GM21576 (cell line): ENCODE measurements around the gene ATP8A2.
"Not testable (repeated sequence)": the region's sequence is repeated elsewhere in the genome, so short reads cannot be mapped to it uniquely, and the experiment has no call there.

Experiments
- ATAC-seq: cut with Tn5 transposase; IDR thresholded peaks from one replicate; pipeline ENCODE4 v1.9.1; 2021; ENCODE audit warnings: mild to moderate bottlenecking, moderate library complexity; ENCODE audit not compliant: unreplicated experiment

The ATP8A2 gene

DNA sequence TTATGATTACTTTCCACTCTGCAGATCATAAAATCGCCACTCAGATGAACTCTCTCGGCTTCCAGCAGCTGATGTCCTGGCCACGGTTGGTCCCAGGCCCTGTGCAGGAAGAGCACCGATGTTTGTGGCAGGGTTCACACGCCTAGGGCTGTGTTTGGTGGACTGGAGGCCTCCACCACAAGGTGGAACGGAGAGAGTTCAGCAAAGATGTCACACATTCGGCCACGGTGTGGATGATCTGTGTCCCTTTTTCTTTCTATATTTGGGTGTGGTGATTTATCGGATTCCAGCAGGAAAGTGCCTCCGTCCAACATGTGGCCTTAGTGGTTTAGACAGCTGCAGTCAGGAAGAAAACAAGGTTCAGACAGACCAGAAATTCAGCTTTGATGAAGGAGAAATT lies 680.6 kb downstream of the ATP8A2 start:
- no peak for ATAC-seq

DNA sequence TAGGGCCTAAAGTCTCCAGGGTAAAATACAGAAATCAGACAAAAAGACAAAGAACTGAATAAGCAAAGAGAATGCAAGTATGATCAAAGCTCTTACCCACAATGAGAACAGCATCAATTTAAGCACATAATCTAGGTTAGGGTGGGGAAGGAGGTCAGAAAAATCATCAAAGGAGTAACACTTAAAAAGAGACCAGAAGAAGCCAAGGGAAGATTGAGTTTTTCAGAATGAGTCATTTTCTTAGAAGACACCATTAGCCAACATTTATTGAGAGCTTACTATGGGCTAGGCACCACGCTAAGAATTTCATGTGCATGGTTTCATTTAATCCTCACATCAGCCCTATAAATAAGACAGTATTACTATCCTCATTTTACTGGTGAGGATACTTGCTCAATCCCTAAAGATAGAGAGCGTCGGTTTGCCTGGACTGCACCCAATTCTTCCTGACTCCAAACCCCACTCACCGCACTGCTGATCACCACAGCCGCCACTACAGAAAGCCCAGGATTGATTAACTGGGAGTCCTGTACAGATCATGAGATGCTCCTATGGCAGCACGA lies 681.7 kb downstream of the ATP8A2 start:
- no peak for ATAC-seq

DNA sequence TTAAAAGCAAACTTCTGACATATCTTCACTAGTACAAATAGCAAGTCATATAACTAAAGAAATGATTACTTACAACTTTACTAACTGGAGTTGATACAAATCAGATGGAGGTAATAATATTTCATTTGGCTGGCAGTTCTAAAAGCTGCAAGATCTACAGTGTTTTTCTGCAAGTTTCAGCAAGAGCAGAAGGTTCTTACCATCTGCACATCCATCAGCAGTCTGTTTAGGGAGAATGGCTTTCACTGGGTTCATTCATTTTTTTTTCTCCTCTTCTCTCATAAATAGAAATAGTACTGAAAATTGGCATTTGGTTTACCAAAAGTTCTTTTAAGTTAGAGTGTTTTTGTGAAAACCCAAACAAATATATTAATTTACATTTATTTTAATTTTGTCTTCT lies 683.1 kb downstream of the ATP8A2 start:
- no peak for ATAC-seq

DNA sequence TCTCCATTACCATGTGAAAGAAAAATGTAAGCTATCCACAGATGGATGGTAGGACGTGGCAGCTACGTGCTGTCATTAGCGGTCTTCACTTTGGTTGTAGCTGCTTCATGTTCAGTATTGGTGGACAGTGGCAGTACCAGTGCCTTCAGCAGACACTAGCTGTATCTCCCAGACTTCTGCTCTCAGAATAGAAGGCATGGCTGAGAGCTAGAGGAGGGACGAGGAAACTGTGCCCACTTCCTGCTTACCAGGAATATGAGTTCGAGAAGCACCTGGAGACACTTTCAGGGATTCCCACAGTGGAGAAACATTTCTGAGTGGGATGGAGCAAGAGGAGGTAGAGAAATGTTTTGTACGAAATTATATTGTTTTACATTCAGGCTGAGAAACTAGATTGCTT lies 686.9 kb downstream of the ATP8A2 start:
- ATAC-seq, result no peak

DNA sequence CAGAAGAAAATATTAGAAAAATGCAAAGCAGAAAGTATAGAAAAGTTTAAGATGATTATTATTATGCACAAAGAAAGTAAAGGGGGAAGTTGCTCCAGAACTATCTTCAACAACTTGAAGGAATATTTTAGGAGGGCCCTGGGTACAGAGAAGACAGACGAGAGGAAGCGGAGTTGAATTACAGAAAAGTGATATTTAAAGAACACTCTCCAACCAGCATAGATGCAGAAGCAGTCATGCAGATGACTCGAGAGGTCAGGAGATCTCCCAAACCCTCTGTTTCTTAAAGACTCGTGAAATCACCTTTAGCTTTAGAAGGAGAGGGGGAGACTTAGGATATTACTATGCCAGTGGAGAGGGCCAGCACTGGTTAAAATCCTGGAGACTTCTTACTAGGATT lies 688.6 kb downstream of the ATP8A2 start:
- ATAC-seq, result no peak

DNA sequence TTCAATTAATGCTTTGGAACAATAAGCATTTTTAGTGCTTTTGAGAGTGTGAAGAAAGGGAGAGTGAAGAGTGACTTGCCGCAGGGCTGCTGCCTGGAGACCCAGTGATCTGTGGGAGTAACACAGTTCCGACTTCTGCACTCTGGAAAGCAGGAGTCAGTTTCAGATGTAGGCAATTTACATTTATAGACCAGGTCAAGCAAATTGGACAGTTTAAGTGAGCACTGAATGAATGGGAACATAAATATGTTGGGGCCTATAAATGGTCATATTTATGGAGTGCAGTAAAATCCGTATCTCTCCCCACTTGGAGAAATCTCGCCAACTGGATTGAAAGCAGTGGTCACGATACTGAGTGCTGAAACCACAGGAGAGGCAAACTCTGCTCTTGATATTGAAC lies 689.5 kb downstream of the ATP8A2 start:
- ATAC-seq, result no peak

DNA sequence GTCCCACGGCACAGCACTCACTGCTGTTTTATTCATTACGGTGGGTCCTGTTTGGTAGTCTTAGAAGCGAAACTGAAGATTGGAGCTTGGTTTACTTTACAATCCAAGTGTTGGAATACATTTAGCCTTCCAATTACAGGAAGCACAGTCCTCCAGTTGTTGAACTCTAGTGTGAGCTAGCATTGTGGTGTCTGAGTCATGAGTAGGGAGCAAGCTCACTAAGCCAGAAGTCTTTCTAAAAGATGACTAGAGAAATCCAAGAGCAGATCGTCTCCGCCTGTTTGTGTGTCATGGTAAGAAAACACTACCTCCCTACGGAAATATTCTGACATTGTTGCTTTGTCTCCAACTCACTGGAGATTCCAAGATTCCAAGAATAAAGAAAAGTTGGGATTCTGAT lies 690.2 kb downstream of the ATP8A2 start:
- no peak for ATAC-seq

DNA sequence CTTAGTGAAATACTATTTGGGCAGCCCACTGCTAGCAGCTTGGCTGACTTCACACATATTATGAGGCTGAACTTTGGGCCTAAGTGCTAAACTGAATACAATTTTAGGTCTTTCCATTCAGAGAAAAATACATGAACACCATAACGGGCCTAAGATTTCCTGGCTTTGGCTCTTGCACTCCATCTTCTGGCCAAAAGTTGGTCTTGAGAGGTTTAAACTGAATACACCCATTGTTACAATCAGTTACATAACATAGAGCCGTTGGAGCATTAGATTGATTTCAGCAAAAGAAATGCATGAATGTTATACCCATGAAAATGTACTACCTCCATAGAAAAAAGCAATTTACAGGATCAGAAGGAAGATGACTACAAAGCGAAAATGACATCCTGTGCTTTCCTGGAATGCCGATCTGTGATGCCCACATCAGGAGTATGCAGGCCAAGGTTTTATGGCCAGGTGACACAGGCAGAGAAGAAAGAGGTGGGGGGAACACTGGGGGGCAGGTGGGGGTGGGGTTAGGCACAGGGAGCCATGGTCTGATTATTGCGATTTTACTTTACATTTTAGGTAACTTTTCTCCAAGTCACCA lies 691.2 kb downstream of the ATP8A2 start:
- no peak for ATAC-seq

DNA sequence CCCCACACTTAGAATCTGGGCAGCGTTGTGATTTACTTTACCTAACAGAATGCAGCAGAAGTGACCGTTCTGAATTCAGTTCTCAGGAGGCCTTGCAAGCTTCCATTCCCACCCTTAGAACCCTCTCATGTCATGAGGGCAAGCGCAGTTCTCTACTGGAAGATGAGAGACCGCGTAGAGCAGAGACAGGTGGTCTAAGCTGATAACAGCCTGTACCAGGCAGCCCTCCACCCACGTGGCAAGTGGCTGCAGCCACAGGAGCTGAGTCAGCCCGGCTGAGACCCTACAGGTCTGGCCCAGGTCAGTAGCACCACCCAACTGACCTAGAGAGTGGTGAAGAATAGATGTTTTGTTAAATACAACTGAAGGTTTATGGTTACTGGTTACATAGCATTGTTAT lies 694.7 kb downstream of the ATP8A2 start:
- ATAC-seq, result not testable (repeated sequence)

DNA sequence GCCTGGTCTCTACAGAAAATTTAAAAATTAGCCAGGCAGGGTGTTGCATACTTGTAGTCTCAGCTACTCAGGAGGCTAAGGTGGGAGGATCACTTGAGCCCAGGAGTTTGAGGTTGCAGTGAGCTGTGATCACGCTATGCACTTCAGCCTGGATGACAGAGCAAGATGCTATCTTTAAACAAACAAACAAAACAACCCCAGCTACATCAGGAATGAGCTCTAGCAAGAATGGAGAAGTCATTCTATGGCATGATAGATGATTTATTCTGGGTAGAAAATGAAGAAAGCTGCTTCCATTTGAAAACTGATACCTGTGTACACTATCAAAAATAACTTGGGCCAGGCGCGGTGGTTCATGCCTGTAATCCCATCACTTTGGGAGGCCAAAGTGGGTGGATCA lies 695.8 kb downstream of the ATP8A2 start:
- ATAC-seq, result no peak

DNA sequence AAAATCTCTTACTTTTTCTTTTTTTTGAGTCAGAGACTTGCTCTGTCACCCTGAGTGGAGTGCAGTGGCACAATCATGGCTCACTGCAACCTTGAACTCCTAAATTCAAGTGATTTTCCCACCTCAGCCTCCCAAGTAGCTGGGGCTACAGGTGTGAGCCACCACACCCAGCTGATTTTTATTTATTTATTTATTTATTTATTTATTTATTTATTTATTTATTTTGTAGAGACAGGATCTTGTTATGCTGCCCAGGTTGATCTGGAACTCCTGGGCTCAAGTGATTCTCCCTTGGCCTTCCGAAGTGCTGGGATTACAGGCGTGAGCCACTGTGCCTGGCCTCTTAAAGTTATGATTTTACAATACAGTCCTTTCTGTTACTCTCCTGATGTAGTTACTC lies 696.6 kb downstream of the ATP8A2 start:
- ATAC-seq, result not testable (repeated sequence)

DNA sequence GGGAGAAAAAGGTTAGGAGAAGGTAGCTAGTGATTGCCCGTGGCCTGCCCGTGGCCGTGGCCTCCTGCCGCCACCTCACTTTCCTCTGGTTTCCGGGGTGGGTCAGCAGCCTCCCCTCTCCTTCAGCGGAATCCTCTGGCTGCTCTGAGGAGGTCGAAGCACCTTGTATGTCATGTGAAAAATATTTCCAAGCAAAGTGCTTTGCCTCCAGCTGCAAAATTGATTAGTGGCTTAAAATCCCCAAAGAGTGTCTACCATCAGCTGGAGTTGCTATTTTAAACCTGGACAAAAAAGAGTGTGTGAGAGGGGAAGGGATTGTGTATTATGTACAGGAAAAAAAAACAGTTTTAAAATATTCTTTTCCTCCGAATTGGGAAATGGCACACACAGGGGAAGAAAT lies 697.9 kb downstream of the ATP8A2 start:
- ATAC-seq, result not testable (repeated sequence)

DNA sequence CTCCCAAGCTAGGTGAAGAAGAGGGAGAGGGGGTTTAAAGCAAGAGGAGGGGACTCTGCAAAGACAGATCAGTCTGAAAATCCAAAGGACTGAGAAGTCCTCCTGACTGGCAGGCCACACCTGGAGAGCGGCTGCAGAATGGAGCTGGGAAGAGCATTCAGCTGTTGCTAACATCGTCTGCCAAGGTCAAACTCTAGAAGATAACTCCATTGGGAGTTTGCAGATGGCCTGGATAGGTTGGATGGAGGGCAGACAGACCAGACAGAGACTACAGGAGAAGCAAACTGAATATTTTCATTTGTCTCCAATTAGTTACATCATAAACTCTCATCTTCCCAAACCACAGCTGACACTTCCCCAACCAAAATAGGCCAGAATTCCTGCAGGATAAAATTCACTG lies 699.9 kb downstream of the ATP8A2 start:
- no peak for ATAC-seq

DNA sequence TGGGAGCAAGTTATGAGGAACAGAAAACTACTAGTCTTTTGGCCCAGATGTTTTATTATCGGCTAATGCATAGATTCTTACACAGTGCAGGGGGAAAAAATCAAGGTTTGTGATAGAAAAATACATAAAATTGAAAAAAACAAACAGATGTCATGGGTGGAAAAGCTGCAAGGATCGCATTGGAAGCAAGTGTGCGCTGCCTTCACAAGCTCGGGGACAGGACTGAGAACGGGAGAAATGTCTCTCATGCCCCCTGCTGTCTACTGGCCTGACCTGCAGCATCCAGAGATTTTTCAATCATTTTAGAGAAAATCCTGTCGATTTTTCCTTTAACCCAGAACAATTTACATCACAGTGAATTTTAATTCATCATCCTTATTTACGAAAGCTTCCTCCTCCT lies 700.6 kb downstream of the ATP8A2 start:
- not testable (repeated sequence) for ATAC-seq

DNA sequence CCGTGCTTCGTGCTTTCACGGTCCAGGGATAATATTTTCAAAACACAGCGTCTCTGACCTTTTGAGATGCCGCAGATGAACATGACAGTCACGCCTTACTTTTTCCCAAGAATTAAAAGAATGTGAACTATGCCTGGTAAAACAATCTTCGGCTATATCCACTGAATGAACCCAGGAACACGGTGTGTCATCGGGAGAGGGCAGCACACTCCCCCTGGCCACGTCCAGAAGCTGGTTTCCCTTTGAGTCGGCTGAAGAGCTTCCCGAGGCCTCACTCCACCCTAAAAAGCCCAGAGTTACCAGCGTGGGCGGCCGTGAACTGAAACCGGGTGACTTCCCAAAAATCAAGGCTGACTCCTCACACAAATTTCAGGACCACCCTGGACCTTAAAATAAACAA lies 702.9 kb downstream of the ATP8A2 start:
- ATAC-seq, result no peak
